Mucosa of descending colon (tissue), 3 donors: ENCODE data around the gene UBA52. TPM values are rescaled to one million over a fixed set of nuclear protein-coding genes. Genes with fewer than 3 reads are reported as not detected.

Experiments used
- ATAC-seq: fragments of 200-7000 bp; cut with Tn5 transposase; one replicate; pipeline ENCODE4 v1.9.1; 2020; ENCODE audit warnings: mild to moderate bottlenecking, moderate library complexity
- DNase-seq, 3 donors: peaks; one replicate each; pipeline ENCODE4 v3.0.0-alpha.2; 2020
- H3K36me3 ChIP-seq: fragments of 200-600 bp; one replicate; pipeline ENCODE4 v1.8.0; 2021; ENCODE audit warnings: low read depth, mild to moderate bottlenecking
- H3K4me1 ChIP-seq: fragments of 200-600 bp; one replicate; pipeline ENCODE4 v1.8.0; 2021; ENCODE audit warnings: low read depth, mild to moderate bottlenecking
- H3K4me3 ChIP-seq: fragments of 200-600 bp; one replicate; pipeline ENCODE4 v1.8.0; 2021; ENCODE audit warnings: mild to moderate bottlenecking
- H3K9me3 ChIP-seq: fragments of 200-600 bp; one replicate; pipeline ENCODE4 v1.8.0; 2021; ENCODE audit warnings: mild to moderate bottlenecking
- CTCF ChIP-seq: fragments of 200-600 bp; IDR thresholded peaks from one replicate; pipeline ENCODE4 v1.8.0; 2022; ENCODE audit warnings: antibody characterized with exemption, mild to moderate bottlenecking
- intact Hi-C, 2 donors: fragments of 100-400 bp; cut with DNase I in 1 of 2; cut with micrococcal nuclease in 1 of 2; formaldehyde crosslinking; loops; one replicate each; pipeline versions ENCODE4 v1.11.0 to v1.11.1; 2022; cut with DNase I, micrococcal nuclease
- total RNA-seq, 3 donors: library from RNA; stranded (reverse); fragmentation: NEBNext Ultra II Directional in 2 of 3; extraction: Animal tissue kit (Norgen Biotek cat#: 25700) in 2 of 3; gene quantifications; one replicate each; pipeline versions ENCODE4 v1.2.1 to v1.2.4, GENCODE V29; 2021 to 2023
- donor health status: DM: no; HTN: no; CAD: no; lungs with moderate emphysema.
- donor health status: DM: no; HTN: no; CAD: no.
- donor health status: DM: no; HTN: yes; CAD: no.

Gene UBA52
- total RNA-seq, 3 donors from 2014 or later, result 771 to 910 (median 811) TPM

DNA sequence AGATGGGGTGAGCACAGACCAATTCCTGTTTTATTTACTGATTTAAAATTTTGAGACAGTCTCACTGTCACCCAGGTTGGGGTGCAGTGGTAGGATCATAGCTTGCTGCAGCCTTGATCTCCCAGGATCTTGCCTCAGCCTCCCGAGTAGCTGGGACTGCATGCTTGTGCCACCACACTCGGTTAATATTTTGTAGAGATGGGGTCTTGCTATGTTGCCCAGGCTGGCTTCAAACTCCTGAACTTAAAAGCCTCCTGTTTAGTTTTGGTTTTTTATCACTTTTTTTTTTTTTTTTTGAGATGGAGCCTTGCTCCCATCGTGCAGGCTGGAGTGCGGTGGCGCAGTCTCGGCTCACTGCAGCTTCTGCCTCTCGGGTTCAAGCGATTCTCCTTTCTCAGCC is 4.7 kb downstream of the UBA52 start:
- Histone ChIP-seq H3K36me3 (peaks cover 9% of the 10 kb centered on the region), H3K4me3 (no peak overlapping the region), H3K9me3 (no peaks in the 10 kb centered on the region), H3K4me1 (peaks cover 12% of the 10 kb centered on the region)
- ATAC-seq (no peak), DNase-seq (peak in 1 of 3 donors; percentile 21)
- intact Hi-C loops, result loop anchor here in 1 of 2 donors (10.0 kb wide), 1 partner anchor 132 kb away; no protein-coding TSS in a partner anchor
- TF ChIP-seq CTCF, result no peak

GRCh38 chr19:18577365-18577914 is 5.8 kb downstream of the UBA52 start:
- Histone ChIP-seq H3K4me1 (peaks cover 10% of the 10 kb centered on the region), H3K9me3 (no peaks in the 10 kb centered on the region), H3K36me3 (peaks cover 9% of the 10 kb centered on the region), H3K4me3 (no peak overlapping the region)
- intact Hi-C loops, result loop anchor here in 1 of 2 donors (10.0 kb wide), 1 partner anchor 133 kb away; no protein-coding TSS in a partner anchor
- DNase-seq (peak in 1 of 3 donors; percentile 12), ATAC-seq (no peak)
- TF ChIP-seq CTCF, result no peak

DNA sequence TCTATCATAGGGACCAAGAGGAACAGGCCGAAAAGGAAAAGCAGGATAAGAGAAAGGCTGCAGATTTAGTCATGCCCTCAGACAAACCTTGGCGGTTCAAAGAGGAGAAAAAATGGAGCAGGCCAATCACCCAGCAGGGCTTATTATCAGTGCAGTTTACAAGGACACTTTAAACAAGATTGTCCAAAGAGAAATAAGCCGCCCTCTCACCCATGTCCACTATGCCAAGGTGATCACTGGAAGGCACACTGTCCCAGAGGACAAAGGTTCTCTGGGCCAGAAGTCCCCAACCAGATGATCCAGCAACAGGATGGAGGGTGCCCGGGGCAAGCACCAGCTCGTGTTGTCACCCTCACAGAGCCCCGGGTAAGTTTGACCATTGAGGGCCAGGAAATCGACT is 8.7 kb downstream of the UBA52 start:
- DNase-seq (peak in 1 of 3 donors; percentile 14), ATAC-seq (no peak)
- intact Hi-C loops, result no loop called here
- H3K4me3 ChIP-seq, result no peak overlapping the region
- no peaks in the 10 kb centered on the region for H3K9me3 ChIP-seq
- H3K36me3 ChIP-seq, result peaks cover 5% of the 10 kb centered on the region
- no peak for TF ChIP-seq CTCF
- no peaks in the 10 kb centered on the region for H3K4me1 ChIP-seq

DNA sequence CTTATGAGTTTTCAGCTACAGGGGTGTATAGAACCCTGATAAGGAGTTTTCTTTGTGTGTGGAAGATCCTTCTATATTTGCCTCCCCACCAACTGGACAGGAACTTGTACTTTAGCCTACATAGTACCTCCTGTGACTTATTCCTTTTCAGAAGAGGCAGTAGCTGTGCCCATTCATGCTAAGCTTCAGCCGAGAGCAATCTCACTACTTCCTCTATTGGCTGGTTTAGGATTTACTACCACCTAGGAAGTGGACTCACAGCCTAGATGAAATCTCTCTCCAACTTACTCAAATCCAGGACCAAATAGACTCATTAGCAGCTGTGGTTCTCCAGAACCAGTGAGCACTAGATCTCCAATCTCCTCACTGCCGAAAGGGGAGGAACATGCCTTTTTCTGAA is 14.6 kb downstream of the UBA52 start:
- DNase-seq, result no peak
- intact Hi-C loops, result no loop called here

DNA sequence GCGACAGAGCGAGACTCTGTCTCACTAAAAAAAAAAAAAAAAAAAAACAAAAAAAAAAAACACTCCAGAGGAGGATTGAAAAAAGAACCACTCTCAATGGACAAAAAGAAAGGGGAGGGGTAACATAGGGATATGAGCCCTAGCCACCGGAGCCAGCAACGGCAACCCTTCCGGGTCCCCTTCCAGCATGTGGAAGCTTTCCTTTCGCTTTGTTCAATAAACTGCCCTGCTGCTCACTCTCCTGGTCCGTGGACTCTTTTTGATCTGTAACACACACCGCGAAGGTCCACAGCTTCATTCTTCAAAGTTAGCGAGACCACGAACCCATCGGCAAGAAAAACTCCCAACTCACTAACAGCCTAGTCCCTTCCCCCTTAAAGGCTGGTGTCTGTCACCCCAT is 15.9 kb downstream of the UBA52 start:
- intact Hi-C loops, result no loop called here
- H3K9me3 ChIP-seq, result no peaks in the 10 kb centered on the region
- TF ChIP-seq CTCF, result no peak
- DNase-seq (peak in 1 of 3 donors; percentile 43), ATAC-seq (no peak)
- H3K36me3 ChIP-seq, result no peaks in the 10 kb centered on the region
- H3K4me3 ChIP-seq, result no peak overlapping the region
- peaks cover 12% of the 10 kb centered on the region for H3K4me1 ChIP-seq

More for the DNA sequence above, 14.6 kb downstream of the UBA52 start:
- ATAC-seq, result no peak
- Histone ChIP-seq H3K36me3 (no peaks in the 10 kb centered on the region), H3K4me3 (no peak overlapping the region), H3K4me1 (peaks cover 12% of the 10 kb centered on the region), H3K9me3 (no peaks in the 10 kb centered on the region)
- TF ChIP-seq CTCF, result no peak
